Medulla oblongata (tissue), 1 donor: Measurements from ENCODE around the gene CCBE1.
"Not testable (repeated sequence)": the region's sequence is repeated elsewhere in the genome, so short reads cannot be mapped to it uniquely, and the experiment has no call there.

Source experiments
- DNase-seq: peaks from one replicate; pipeline ENCODE4 v3.0.0-alpha.2; 2015; ENCODE audit errors: extremely low spot score

The CCBE1 gene

DNA sequence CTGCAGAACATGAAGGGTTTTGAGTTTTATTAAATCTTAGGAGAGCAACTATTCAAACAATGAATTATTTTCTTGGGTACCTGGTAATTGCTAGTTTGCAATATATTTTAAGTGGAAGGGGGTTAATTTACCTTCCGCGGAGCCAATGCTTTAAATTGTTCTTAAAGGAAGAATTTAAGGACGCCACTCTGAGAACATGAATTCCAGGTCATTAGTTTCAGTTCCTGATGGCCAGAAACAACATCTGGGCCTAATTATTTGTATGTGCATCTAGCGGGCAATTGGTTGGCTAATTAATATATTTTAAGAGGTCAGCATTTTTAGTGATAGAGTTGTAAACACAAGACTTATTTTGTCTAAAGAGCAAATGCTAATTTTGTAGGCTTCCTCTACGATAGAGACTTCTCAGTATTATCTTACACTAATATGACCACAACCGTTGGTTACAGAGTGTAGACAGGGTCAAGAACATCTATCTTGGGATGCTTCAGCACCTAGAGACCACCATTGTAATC, 40.8 kb downstream of the CCBE1 start:
- DNase-seq, result no peak

GRCh38 chr18:59655676-59656075, 41.5 kb downstream of the CCBE1 start:
- no peak for DNase-seq

DNA sequence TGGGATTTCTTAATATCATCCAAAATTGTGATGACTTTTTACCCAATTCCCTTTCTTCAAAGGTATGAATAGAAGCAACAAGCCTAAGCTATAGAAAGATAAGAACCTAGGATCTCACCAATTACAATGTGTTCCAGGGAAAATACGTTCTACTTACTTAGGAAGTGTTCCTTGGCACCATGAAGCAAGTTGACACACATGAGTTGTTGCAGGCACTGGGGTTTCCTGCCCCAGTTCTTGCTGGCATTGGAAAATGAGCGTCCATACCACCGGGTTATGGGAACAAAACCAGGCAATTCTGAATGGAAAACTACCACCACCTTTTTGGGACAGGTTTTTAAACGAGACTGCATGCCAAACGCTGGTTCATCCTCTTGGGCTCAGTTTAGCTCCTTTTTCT, 46.2 kb downstream of the CCBE1 start:
- DNase-seq, result no peak

GRCh38 chr18:59650266-59650820, 46.9 kb downstream of the CCBE1 start:
- no peak for DNase-seq

GRCh38 chr18:59649591-59649990, 47.6 kb downstream of the CCBE1 start:
- no peak for DNase-seq

- DNase-seq, result not testable (repeated sequence)
Observed at GRCh38 chr18:59648469-59648868, 48.8 kb downstream of the CCBE1 start.

- DNase-seq, result no peak
Observed at GRCh38 chr18:59646963-59647307, 50.3 kb downstream of the CCBE1 start.

GRCh38 chr18:59646228-59646962, 50.8 kb downstream of the CCBE1 start:
- no peak for DNase-seq

GRCh38 chr18:59643740-59644139, 53.5 kb downstream of the CCBE1 start:
- no peak for DNase-seq

DNA sequence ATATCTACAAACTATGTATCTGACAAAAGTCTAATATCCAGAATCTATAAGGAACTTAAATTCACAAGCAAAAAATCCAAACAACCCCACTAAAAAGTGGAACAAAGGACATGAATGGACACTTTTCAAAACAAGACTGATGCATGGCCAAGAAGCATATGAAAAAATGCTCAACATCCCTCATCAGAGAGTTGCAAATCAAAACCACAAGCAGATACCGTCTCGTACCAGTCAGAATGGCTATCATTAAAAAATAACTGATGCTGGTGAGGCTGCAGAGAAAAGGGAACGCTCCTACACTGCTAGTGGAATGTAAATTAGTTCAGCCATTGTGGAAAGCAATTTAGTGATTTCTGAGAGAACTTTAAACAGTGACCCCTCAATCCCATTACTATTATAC, 56.5 kb downstream of the CCBE1 start:
- no peak for DNase-seq

- DNase-seq, result no peak
Observed at GRCh38 chr18:59639821-59640220, 57.4 kb downstream of the CCBE1 start.

DNA sequence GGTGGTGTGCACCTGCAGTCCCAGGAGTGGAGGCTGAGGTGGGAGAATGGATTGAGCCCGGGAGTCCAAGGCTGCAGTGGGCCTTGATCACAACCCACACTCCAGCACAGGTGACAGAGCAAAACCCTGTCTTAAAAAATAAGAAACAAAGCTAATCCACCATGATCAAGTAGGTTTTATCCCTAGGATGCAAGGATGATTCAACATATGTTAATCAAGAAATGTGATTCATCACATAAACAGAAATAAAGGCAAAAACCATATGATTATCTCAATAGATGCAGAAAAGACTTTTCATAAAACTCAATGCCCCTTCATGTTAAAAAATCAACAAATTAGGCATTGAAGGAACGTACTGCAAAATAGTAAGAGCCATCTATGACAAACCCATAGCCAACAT, 58.1 kb downstream of the CCBE1 start:
- DNase-seq, result no peak

GRCh38 chr18:59633961-59634485, 63.2 kb downstream of the CCBE1 start:
- no peak for DNase-seq

DNA sequence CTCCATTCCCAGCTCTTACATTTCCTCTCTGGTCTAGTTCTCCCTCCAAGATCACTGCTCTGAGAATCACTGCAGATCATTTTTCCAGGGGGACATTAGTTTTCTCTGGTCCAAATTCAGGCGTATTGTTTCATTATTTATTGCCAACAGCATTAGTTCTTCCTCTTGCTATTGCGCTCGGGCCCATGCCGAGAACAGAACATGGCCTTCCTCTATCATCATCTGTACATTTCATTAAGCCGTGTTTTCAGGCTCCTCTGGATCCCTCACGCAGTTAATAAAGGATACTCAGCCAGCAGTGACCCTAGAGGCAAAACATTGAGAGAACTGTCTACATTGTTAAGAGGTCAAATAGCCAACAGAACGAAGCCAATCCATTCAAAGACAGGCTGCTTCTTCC, 63.9 kb downstream of the CCBE1 start:
- no peak for DNase-seq

DNA sequence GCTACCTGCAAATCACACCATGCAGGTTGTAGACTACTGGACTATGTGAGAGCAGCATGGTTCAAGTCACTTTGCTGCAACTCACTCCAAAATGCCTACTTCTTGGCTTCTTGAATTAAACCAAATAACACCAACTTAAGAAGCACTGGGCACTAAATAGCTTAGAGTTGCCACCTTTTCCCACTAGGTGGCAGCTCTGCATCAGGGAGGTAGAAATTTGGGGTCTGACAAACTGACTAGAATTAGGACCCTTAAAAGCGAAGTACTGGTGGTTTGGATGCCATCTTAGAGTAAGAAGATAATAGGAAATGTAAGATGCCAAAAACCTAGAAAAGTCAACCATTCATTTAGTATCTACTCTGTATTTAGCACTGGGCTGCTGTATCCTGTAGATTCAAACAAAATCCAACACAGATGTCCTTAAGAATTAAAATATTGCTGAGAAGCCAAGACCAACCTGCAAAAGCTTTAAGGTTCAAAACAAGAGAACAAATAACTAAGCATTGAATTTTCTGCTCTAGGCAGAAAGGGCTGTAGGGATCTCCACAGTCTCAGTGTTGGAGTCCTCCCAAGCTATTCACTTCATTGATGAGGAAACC, 65.5 kb downstream of the CCBE1 start:
- DNase-seq, result peak; percentile 8

DNA sequence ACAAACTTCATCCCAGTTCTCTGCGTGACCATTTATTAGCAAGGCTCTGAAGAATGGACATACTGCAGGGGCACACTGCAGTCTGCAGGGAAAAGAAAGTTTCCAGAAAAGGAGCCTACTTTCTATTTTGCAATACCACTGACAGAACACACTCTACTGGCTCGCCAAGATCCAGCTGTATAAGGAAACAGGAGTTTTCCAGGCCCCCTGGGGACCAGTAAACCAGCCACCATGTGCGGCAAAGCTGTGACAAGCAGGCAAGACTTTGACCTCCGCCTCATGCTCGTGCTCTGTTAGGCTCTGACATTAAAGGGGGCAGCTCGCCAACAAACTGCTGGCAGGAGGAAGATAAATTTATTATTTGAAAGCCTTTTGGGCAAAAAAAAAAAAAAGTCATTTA, 67.3 kb downstream of the CCBE1 start:
- DNase-seq, result no peak

DNA sequence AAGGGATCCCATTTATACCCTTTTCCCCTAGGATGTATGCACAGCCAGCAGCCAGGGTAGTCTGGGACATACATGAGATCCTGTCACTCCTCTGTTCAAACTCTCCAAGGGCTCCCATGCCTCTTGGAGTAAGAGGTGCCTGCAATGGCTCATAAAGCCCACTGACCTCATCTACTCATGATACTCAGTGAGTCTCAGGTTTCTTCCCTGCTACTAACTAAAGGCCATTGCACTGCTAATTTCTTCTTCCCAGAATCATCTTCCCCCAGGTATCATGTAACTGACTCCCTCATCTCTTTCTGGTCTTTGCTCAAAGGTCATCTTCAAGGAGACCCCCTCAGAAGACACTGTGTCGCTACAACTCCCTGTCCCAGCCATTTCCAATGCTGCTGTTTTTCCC, 68.2 kb downstream of the CCBE1 start:
- DNase-seq, result no peak

- no peak for DNase-seq
Observed at GRCh38 chr18:59627414-59627813, 69.8 kb downstream of the CCBE1 start.

- no peak for DNase-seq
Observed at GRCh38 chr18:59624369-59624765, 72.9 kb downstream of the CCBE1 start.

DNA sequence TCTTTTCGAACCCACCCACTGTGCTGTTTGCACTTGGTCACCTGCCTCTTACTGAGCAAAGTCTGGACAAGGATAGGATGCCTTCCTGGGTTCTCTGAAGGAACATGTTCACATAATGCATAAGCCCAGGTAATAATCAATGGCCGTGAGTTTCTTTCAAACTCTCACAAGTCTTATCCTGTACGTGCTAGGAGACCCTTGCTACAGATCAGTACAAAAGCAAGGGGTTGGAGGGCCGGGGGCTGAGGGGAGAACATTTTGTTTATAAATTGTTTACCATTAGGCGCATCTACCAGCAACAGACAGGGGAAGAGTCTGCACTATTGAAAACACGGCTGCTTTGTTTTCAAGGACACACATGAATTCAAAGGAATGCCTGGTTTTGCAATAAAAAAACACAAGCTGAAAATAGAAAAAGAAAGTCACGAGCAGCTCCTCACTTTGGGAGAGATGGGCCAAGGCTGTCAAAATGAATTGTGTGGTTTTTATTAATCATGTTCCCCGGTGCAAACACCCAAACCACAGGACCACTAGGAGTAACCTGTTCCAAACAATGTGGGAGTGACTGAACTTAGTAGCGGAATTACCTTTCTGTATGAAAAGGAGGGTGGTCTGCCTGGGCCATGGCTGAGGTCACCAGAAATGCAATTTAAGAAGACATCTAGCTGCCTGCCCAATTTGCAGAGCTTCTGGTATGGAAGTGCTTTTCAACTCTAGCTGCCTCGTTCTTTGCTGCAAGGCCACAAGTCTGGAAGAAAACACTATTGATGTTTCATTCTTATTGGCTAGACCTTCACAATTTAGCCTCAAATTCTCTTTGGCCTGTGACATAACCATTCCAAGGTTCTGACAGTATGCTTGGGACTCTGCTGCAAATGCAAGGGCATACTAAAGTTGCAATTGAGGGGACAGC, 73.5 kb downstream of the CCBE1 start:
- DNase-seq, result no peak

GRCh38 chr18:59621027-59621426, 76.2 kb downstream of the CCBE1 start:
- no peak for DNase-seq

- no peak for DNase-seq
Observed at GRCh38 chr18:59620381-59620780, 76.8 kb downstream of the CCBE1 start.
